ENCODE data around the gene NEDD9. TPM values are rescaled to one million over a fixed set of nuclear protein-coding genes. Genes with fewer than 3 reads are reported as not detected.

The NEDD9 gene
- polyA plus RNA-seq, 1 donor (not counting 4 experiments of a cell fraction or from before 2014, with no cell fraction given), result 3.3 TPM

GRCh38 chr6:11214084-11214833 is 18.2 kb downstream of the NEDD9 start:
- H3K9ac ChIP-seq (ENCODE audit: control insufficient read depth, extremely low read depth, insufficient read depth, low read length), result no peak overlapping the region
- no peak overlapping the region for H2AFZ ChIP-seq (ENCODE audit: control insufficient read depth, low read length)
- H3K9me1 ChIP-seq (ENCODE audit: control insufficient read depth, extremely low read depth, insufficient read depth, low read length), result no peaks in the 10 kb centered on the region
- H3K4me2 ChIP-seq (ENCODE audit: control insufficient read depth, extremely low read depth, insufficient read depth, low read depth, low read length), result no peak overlapping the region
- dilution Hi-C loops (cut with MboI; ENCODE audit: extremely low pct_ligation_motif_present, low sequenced_read_pairs), result no loop called here
- no peaks in the 10 kb centered on the region for H3K36me3 ChIP-seq (ENCODE audit: control insufficient read depth in 2 of 2, extremely low read depth in 1 of 2, insufficient read depth in 2 of 2, low read length in 2 of 2)
- H3K79me2 ChIP-seq (ENCODE audit: control insufficient read depth, insufficient read depth, low read length), result no peaks in the 10 kb centered on the region
- H3K27ac ChIP-seq (ENCODE audit: control insufficient read depth, insufficient read depth, low read length), result no peak overlapping the region
- no peak for TF ChIP-seq CTCF (optimal IDR thresholded peaks at IDR 0.05 in 1 of 3, IDR thresholded peaks at IDR 0.05 in 1 of 3, conservative IDR thresholded peaks at IDR 0.05 in 1 of 3; ENCODE audit: extremely low read depth in 1 of 3, insufficient read depth in 2 of 3, low read length in 3 of 3)
- no peak overlapping the region for H3K4me3 ChIP-seq (ENCODE audit: control insufficient read depth in 2 of 3, extremely low read depth in 1 of 3, insufficient read depth in 2 of 3, low read depth in 1 of 3, low read length in 3 of 3)
- no peaks in the 10 kb centered on the region for H4K20me1 ChIP-seq (ENCODE audit: control insufficient read depth, extremely low read depth, insufficient read depth, low read length)
- no peak for DNase-seq (ENCODE audit: low read depth, low spot score)
- FAIRE-seq, result no peak
- no peaks in the 10 kb centered on the region for H3K27me3 ChIP-seq (ENCODE audit: control insufficient read depth, extremely low read depth, insufficient read depth, low read length)
- H3K4me1 ChIP-seq (ENCODE audit: control insufficient read depth, extremely low read depth, insufficient read depth, low read length), result peaks cover 22% of the 10 kb centered on the region
- H3K9me3 ChIP-seq (ENCODE audit: control insufficient read depth, low read depth, low read length), result no peaks in the 10 kb centered on the region

- H3K27me3 ChIP-seq (ENCODE audit: control insufficient read depth, extremely low read depth, insufficient read depth, low read length), result no peaks in the 10 kb centered on the region
- DNase-seq (ENCODE audit: low read depth, low spot score), result no peak
- dilution Hi-C loops (cut with MboI; ENCODE audit: extremely low pct_ligation_motif_present, low sequenced_read_pairs), result no loop called here
- H4K20me1 ChIP-seq (ENCODE audit: control insufficient read depth, extremely low read depth, insufficient read depth, low read length), result no peaks in the 10 kb centered on the region
- peaks cover 30% of the 10 kb centered on the region for H3K4me1 ChIP-seq (ENCODE audit: control insufficient read depth, extremely low read depth, insufficient read depth, low read length)
- H3K27ac ChIP-seq (ENCODE audit: control insufficient read depth, insufficient read depth, low read length), result no peak overlapping the region
- no peaks in the 10 kb centered on the region for H3K9me1 ChIP-seq (ENCODE audit: control insufficient read depth, extremely low read depth, insufficient read depth, low read length)
- no peaks in the 10 kb centered on the region for H3K9me3 ChIP-seq (ENCODE audit: control insufficient read depth, low read depth, low read length)
- TF ChIP-seq CTCF (optimal IDR thresholded peaks at IDR 0.05 in 1 of 3, IDR thresholded peaks at IDR 0.05 in 1 of 3, conservative IDR thresholded peaks at IDR 0.05 in 1 of 3; ENCODE audit: extremely low read depth in 1 of 3, insufficient read depth in 2 of 3, low read length in 3 of 3) (no peak), EZH2 (IDR thresholded peaks at IDR 0.05; ENCODE audit: low read length) (no peak)
- no peak overlapping the region for H2AFZ ChIP-seq (ENCODE audit: control insufficient read depth, low read length)
- H3K79me2 ChIP-seq (ENCODE audit: control insufficient read depth, insufficient read depth, low read length), result no peaks in the 10 kb centered on the region
- no peak overlapping the region for H3K9ac ChIP-seq (ENCODE audit: control insufficient read depth, extremely low read depth, insufficient read depth, low read length)
- no peak for FAIRE-seq
- no peak overlapping the region for H3K4me3 ChIP-seq (ENCODE audit: control insufficient read depth in 2 of 3, extremely low read depth in 1 of 3, insufficient read depth in 2 of 3, low read depth in 1 of 3, low read length in 3 of 3)
- H3K4me2 ChIP-seq (ENCODE audit: control insufficient read depth, extremely low read depth, insufficient read depth, low read depth, low read length), result no peak overlapping the region
- no peaks in the 10 kb centered on the region for H3K36me3 ChIP-seq (ENCODE audit: control insufficient read depth in 2 of 2, extremely low read depth in 1 of 2, insufficient read depth in 2 of 2, low read length in 2 of 2)
Measured at GRCh38 chr6:11213422-11214021, 18.9 kb downstream of the NEDD9 start.
